ENCODE measurements around the gene POLR3E. TPM values are rescaled to one million over a fixed set of nuclear protein-coding genes. Genes with fewer than 3 reads are reported as not detected.
A peak's percentile ranks its signal among the peaks of the same experiment; 100 is the strongest.
"Not testable (repeated sequence)": the region's sequence is repeated elsewhere in the genome, so short reads cannot be mapped to it uniquely, and the experiment has no call there.

Gene POLR3E
- total and polyA plus RNA-seq, 4 experiments from 2014 or later: 10.0 to 94.0 (median 52.2) TPM

DNA sequence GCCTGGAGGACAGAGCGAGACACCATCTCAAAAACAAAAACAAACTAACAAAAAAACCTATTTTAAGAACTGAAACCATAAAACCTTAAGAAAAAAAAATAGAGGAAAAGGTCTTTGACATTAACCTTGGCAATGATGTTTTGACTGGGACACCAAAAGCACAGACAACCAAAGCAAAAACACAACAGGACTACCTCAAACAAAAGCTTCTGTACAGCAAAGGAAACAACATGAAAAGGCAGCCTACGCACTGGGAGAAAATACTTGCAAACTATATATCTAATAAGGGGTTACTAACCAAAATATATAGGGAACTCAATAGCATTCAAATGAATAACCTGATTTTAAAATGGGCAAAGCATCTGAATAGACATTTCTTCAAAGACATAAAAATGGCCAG lies 44.9 kb downstream of the POLR3E start:
- CTCF ChIA-PET (ENCODE audit: partially characterized antibody): interaction anchor here (1.1 to 1.4 kb wide), 2 partner anchors 16 to 30 kb away, joined by 4 read pairs; no protein-coding TSS in a partner anchor
- H3K36me3 Mint-ChIP-seq: peaks cover 67 to 72% of the 10 kb centered on the region in 2 donors
- H3K4me3 Mint-ChIP-seq: no peak overlapping the region
- peaks cover 6 to 25% (median 19%) of the 10 kb centered on the region in 4 donors for H3K4me1 Mint-ChIP-seq
- H3K9me3 Mint-ChIP-seq: peaks cover 0 to 40% (median 26%) of the 10 kb centered on the region in 8 donors
- no peak overlapping the region for H3K27ac ChIP-seq (ENCODE audit: low read depth, low read length)
- no peak for DNase-seq
- intact Hi-C loops (cut with micrococcal nuclease): no loop called here
- POLR2A ChIA-PET (ENCODE audit: partially characterized antibody): interaction anchor here (0.9 to 1.4 kb wide), 3 partner anchors 13 to 31 kb away, joined by 3 to 5 read pairs (median 3); no protein-coding TSS in a partner anchor
- peaks cover 0 to 7% of the 10 kb centered on the region in 2 donors for H3K9me3 ChIP-seq (ENCODE audit: control insufficient read depth in 1 of 2, low read length in 2 of 2)
- H3K4me1 ChIP-seq (ENCODE audit: insufficient read depth, low read length): peaks cover 14% of the 10 kb centered on the region
- H3K4me3 ChIP-seq (ENCODE audit: low read length in 2 of 2): no peak overlapping the region
- peaks cover 18% of the 10 kb centered on the region for H3K36me3 ChIP-seq (ENCODE audit: insufficient read depth, low read length)
- H3K27me3 Mint-ChIP-seq: no peaks in the 10 kb centered on the region
- no peaks in the 10 kb centered on the region for H3K27me3 ChIP-seq (ENCODE audit: insufficient read depth, low read length)
- H3K27ac Mint-ChIP-seq: peak overlapping the region in 3 of 7 donors; percentile 7 to 79 (median 27)

DNA sequence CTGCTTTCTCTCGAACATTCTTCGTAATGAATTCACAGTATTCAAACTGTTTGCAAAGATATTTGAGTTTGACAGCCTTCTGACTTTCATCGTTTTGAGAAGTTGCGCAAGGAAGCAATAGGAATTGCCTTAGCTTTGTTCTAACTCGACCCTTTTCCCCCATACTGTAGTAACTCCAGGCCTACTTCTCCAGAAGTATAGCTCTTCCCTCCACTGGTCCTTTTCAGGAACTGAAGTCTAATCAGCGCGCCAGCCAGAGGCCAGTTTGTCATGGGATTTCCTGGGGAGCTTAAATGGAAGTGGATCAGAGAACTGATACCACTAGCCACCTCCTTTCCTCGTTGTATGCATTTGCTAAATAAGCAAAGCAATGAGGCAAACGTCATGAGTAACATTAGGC lies 49.3 kb downstream of the POLR3E start:
- Mint-ChIP-seq H3K36me3 (peaks cover 73 to 81% of the 10 kb centered on the region in 2 donors), H3K9me3 (peaks cover 0 to 3% (median 2%) of the 10 kb centered on the region in 8 donors), H3K27ac (peak overlapping the region in 4 of 7 donors; percentile 14 to 54 (median 36)), H3K4me1 (peaks cover 9 to 22% (median 16%) of the 10 kb centered on the region in 4 donors), H3K27me3 (no peaks in the 10 kb centered on the region), H3K4me3 (no peak overlapping the region)
- CTCF ChIA-PET (ENCODE audit: partially characterized antibody): interaction anchor here (0.9 to 1.9 kb wide), 3 partner anchors 9 to 28 kb away, joined by 3 to 5 read pairs (median 4); no protein-coding TSS in a partner anchor
- no peak for DNase-seq
- POLR2A ChIA-PET (ENCODE audit: partially characterized antibody): interaction anchor here (0.9 to 19.5 kb wide), 5 partner anchors 9 to 25 kb away, joined by 3 to 449 read pairs (median 6); partner anchors contain the start of gene CDR2
- Histone ChIP-seq H3K4me1 (ENCODE audit: insufficient read depth, low read length) (peaks cover 14% of the 10 kb centered on the region), H3K27me3 (ENCODE audit: insufficient read depth, low read length) (no peaks in the 10 kb centered on the region), H3K36me3 (ENCODE audit: insufficient read depth, low read length) (peaks cover 47% of the 10 kb centered on the region), H3K4me3 (ENCODE audit: low read length in 2 of 2) (no peak overlapping the region), H3K9me3 (ENCODE audit: control insufficient read depth in 1 of 2, low read length in 2 of 2) (no peaks in the 10 kb centered on the region), H3K27ac (ENCODE audit: low read depth, low read length) (no peak overlapping the region)
- intact Hi-C loops (cut with micrococcal nuclease): no loop called here

DNA sequence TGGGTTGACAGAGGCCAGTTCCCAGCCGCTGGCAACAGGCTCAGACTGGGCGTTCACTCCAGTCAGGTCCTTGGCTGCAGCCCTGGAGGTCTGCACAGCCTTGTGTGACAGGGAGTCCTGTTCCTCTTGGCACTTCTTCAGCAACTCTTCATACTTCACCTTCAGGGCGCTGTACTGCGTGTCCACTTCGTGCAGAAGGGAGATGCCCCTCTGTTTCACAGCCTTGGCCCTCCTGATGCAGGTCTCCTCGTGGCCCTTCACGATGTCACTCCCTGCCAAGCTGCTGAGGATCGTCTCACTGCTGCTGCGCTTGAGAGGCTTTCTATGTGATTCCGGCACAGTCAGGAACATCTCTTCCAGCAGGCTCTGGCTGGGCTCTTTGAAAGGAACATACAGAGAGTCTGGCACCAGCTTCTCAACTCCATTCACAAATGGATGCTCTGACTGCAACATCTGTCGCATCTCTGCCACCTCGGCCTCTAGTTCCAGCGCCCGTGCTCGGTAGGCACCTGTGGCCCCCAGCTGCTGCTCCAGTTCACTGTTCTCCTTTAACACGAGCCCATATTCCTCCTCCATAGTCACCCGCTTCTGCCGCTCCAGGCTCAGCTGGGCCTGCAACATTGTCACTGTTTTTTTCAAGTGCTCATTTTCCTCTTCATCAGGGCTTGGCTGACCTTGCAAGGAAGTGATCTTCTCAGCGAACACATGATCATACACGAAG lies 50.1 kb downstream of the POLR3E start:
- Histone ChIP-seq H3K4me3 (ENCODE audit: low read length in 2 of 2) (no peak overlapping the region), H3K27ac (ENCODE audit: low read depth, low read length) (no peak overlapping the region), H3K27me3 (ENCODE audit: insufficient read depth, low read length) (no peaks in the 10 kb centered on the region), H3K36me3 (ENCODE audit: insufficient read depth, low read length) (peaks cover 47% of the 10 kb centered on the region), H3K9me3 (ENCODE audit: control insufficient read depth in 1 of 2, low read length in 2 of 2) (no peaks in the 10 kb centered on the region), H3K4me1 (ENCODE audit: insufficient read depth, low read length) (peaks cover 11% of the 10 kb centered on the region)
- Mint-ChIP-seq H3K9me3 (no peaks in the 10 kb centered on the region), H3K36me3 (peaks cover 71 to 81% of the 10 kb centered on the region in 2 donors), H3K27ac (peak overlapping the region in 5 of 7 donors; percentile 14 to 64 (median 42)), H3K4me1 (peaks cover 12 to 23% (median 18%) of the 10 kb centered on the region in 4 donors), H3K4me3 (peak overlapping the region in 1 of 8 donors; percentile 45), H3K27me3 (no peaks in the 10 kb centered on the region)
- ChIA-PET CTCF (ENCODE audit: partially characterized antibody) (interaction anchor here (1.8 to 1.9 kb wide), 3 partner anchors 10 to 29 kb away, joined by 4 to 5 read pairs (median 5); no protein-coding TSS in a partner anchor), POLR2A (ENCODE audit: partially characterized antibody) (interaction anchor here (0.9 to 19.5 kb wide), 5 partner anchors 8 to 24 kb away, joined by 3 to 449 read pairs (median 6); partner anchors contain the start of gene CDR2)
- DNase-seq: no peak
- intact Hi-C loops (cut with micrococcal nuclease): no loop called here

DNA sequence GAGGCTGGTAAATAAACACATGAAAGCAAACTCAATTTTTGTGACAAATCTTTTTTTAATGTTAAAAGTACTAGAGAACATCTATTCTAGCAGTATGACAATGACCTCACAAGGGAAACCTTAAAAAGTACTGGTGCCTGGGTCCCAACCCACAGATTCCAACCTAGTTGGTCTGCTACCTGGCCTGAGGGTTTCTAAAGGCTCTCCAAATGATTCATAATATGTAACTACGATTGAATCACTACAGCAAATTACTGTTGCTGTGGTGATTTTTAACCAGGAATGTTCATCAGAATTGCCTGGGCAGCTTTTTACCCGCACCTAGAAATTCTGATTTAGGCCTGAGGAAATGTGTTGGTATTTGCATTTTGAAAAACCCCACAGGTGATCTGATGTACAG lies 51.1 kb downstream of the POLR3E start:
- Histone ChIP-seq H3K4me3 (ENCODE audit: low read length in 2 of 2) (no peak overlapping the region), H3K9me3 (ENCODE audit: control insufficient read depth in 1 of 2, low read length in 2 of 2) (no peaks in the 10 kb centered on the region), H3K4me1 (ENCODE audit: insufficient read depth, low read length) (peaks cover 14% of the 10 kb centered on the region), H3K36me3 (ENCODE audit: insufficient read depth, low read length) (peaks cover 47% of the 10 kb centered on the region), H3K27ac (ENCODE audit: low read depth, low read length) (no peak overlapping the region), H3K27me3 (ENCODE audit: insufficient read depth, low read length) (no peaks in the 10 kb centered on the region)
- CTCF ChIA-PET (ENCODE audit: partially characterized antibody): interaction anchor here (1.8 kb wide), 2 partner anchors 11 to 30 kb away, joined by 4 to 5 read pairs; no protein-coding TSS in a partner anchor
- no peaks in the 10 kb centered on the region for H3K9me3 Mint-ChIP-seq
- H3K4me3 Mint-ChIP-seq: no peak overlapping the region
- no peaks in the 10 kb centered on the region for H3K27me3 Mint-ChIP-seq
- intact Hi-C loops (cut with micrococcal nuclease): no loop called here
- peaks cover 64 to 81% of the 10 kb centered on the region in 2 donors for H3K36me3 Mint-ChIP-seq
- POLR2A ChIA-PET (ENCODE audit: partially characterized antibody): interaction anchor here (1.7 to 19.5 kb wide), 3 partner anchors 8 to 23 kb away, joined by 4 to 449 read pairs (median 13); partner anchors contain the start of gene CDR2
- H3K27ac Mint-ChIP-seq: peak overlapping the region in 3 of 7 donors; percentile 23 to 71 (median 47)
- peaks cover 17 to 28% (median 22%) of the 10 kb centered on the region in 4 donors for H3K4me1 Mint-ChIP-seq
- no peak for DNase-seq

DNA sequence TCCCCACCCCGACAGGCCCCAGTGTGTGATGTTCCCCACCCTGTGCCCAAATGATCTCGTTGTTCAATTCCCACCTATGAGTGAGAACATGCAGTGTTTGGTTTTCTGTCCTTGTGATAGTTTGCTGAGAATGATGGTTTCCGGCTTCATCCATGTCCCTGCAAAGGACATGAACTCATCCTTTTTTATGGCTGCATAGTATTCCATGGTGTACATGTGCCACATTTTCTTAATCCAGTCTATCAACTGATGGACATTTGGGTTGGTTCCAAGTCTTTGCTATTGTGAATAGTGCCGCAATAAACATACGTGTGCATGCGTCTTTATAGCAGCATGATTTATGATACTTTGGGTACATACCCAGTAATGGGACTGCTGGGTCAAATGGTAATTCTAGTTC lies 53.8 kb downstream of the POLR3E start:
- DNase-seq; H3K4me3 ChIP-seq (ENCODE audit: low read length in 2 of 2); H3K4me3 Mint-ChIP-seq; intact Hi-C loops (cut with micrococcal nuclease); H3K27me3 Mint-ChIP-seq; H3K9me3 ChIP-seq (ENCODE audit: control insufficient read depth in 1 of 2, low read length in 2 of 2); H3K9me3 Mint-ChIP-seq; H3K27ac ChIP-seq (ENCODE audit: low read depth, low read length); H3K27me3 ChIP-seq (ENCODE audit: insufficient read depth, low read length): not testable (repeated sequence)
- Histone ChIP-seq H3K36me3 (ENCODE audit: insufficient read depth, low read length) (peaks cover 40% of the 10 kb centered on the region), H3K4me1 (ENCODE audit: insufficient read depth, low read length) (peaks cover 41% of the 10 kb centered on the region)
- Mint-ChIP-seq H3K27ac (peak overlapping the region in 3 of 7 donors; percentile 23 to 56 (median 48)), H3K36me3 (peaks cover 65 to 77% of the 10 kb centered on the region in 2 donors), H3K4me1 (peaks cover 36 to 55% (median 44%) of the 10 kb centered on the region in 4 donors)
- ChIA-PET POLR2A (ENCODE audit: partially characterized antibody) (interaction anchor here (0.6 to 19.5 kb wide), 2 partner anchors 20 to 22 kb away, joined by 3 to 449 read pairs; partner anchors contain the start of gene CDR2), CTCF (ENCODE audit: partially characterized antibody) (interaction anchor here (3.4 to 3.5 kb wide), 2 partner anchors 22 to 32 kb away, joined by 11 read pairs; partner anchors contain the start of gene CDR2)

DNA sequence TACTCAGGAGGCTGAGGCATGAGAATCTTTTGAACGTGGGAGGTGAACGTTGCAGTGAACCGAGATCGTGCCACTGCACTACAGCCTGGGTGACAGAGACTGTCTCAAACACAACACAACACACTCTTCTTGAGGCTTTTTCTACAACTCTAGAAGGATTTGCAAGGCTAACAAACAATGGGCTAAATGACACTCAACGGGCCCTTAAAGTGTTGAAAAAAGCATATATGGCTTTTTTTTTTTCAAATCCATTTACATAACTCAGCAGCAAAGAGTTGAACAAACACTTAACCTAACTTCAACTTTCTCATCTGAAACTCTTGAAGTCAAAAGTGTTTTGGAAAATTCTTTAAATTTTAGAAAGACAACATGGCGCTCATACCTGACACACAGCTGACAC lies 54.9 kb downstream of the POLR3E start:
- intact Hi-C loops (cut with micrococcal nuclease): no loop called here

More for the DNA sequence above, 54.9 kb downstream of the POLR3E start:
- Mint-ChIP-seq H3K36me3 (peaks cover 55 to 66% of the 10 kb centered on the region in 2 donors), H3K27ac (peak overlapping the region in 2 of 7 donors; percentile 13 to 68), H3K4me1 (peaks cover 31 to 57% (median 42%) of the 10 kb centered on the region in 4 donors), H3K9me3 (no peaks in the 10 kb centered on the region), H3K27me3 (no peaks in the 10 kb centered on the region), H3K4me3 (no peak overlapping the region)
- Histone ChIP-seq H3K27me3 (ENCODE audit: insufficient read depth, low read length) (no peaks in the 10 kb centered on the region), H3K36me3 (ENCODE audit: insufficient read depth, low read length) (peaks cover 28% of the 10 kb centered on the region), H3K27ac (ENCODE audit: low read depth, low read length) (no peak overlapping the region), H3K4me3 (ENCODE audit: low read length in 2 of 2) (no peak overlapping the region), H3K4me1 (ENCODE audit: insufficient read depth, low read length) (peaks cover 49% of the 10 kb centered on the region), H3K9me3 (ENCODE audit: control insufficient read depth in 1 of 2, low read length in 2 of 2) (no peaks in the 10 kb centered on the region)
- ChIA-PET POLR2A (ENCODE audit: partially characterized antibody) (interaction anchor here (0.6 to 19.5 kb wide), 4 partner anchors 8 to 19 kb away, joined by 3 to 449 read pairs (median 10); partner anchors contain the start of gene CDR2), CTCF (ENCODE audit: partially characterized antibody) (interaction anchor here (3.4 to 3.5 kb wide), 2 partner anchors 21 to 34 kb away, joined by 11 read pairs; partner anchors contain the start of gene CDR2)
- no peak for DNase-seq

Data from CD4-positive, alpha-beta memory T cell (primary cell).